H1 (cell line): ENCODE data around the gene GAS2L1. TPM values are rescaled to one million over a fixed set of nuclear protein-coding genes. Genes with fewer than 3 reads are reported as not detected.
"Not testable (repeated sequence)": the region's sequence is repeated elsewhere in the genome, so short reads cannot be mapped to it uniquely, and the experiment has no call there.

Experiments
- CTCF ChIA-PET: fragments of 300-600 bp; sonication (Branson Sonifier 250); formaldehyde crosslinking; loops from one replicate; lab custom pipeline; 2021; ENCODE audit not compliant: partially characterized antibody; lab: Charles Lee
- POLR2A ChIA-PET: fragments of 300-600 bp; sonication (Branson Sonifier 250); formaldehyde crosslinking; loops from one replicate; lab custom pipeline; 2021; ENCODE audit warnings: inconsistent platforms; ENCODE audit not compliant: partially characterized antibody; lab: Charles Lee
- DNase-seq, 2 experiments: peaks; one replicate each; pipeline versions ENCODE4 v3.0.0 to v3.0.0-alpha.2; 2010 to 2022; ENCODE audit warnings: low spot score in 2 of 2, low read depth in 1 of 2, mixed read lengths in 1 of 2
- FAIRE-seq: peaks from 2 replicates; lab custom pipeline; 2011; peaks lifted over from hg19 to GRCh38; lab: Jason Lieb, UNC
- H2AFZ ChIP-seq: 2 replicates; pipeline ENCODE4 v1.8.1; 2012; ENCODE audit warnings: low read length, inconsistent platforms
- H2AK5ac ChIP-seq: 2 replicates; pipeline ENCODE4 v1.6.1; 2013; ENCODE audit warnings: low read depth, low read length
- H2BK120ac ChIP-seq: replicated peaks from 2 replicates; pipeline ENCODE3; 2013; ENCODE audit warnings: low read depth, low read length, inconsistent platforms
- H2BK12ac ChIP-seq: 2 replicates; pipeline ENCODE4 v1.6.1; 2013; ENCODE audit warnings: low read depth, low read length
- H2BK15ac ChIP-seq: 2 replicates; pipeline ENCODE4 v1.6.1; 2013; ENCODE audit warnings: low read length
- H2BK20ac ChIP-seq: 2 replicates; pipeline ENCODE4 v1.6.1; 2013; ENCODE audit warnings: low read length
- H2BK5ac ChIP-seq: 2 replicates; pipeline ENCODE4 v1.6.1; 2013; ENCODE audit warnings: low read depth, low read length
- H3K14ac ChIP-seq: 2 replicates; pipeline ENCODE4 v1.6.1; 2013; ENCODE audit warnings: inconsistent platforms; ENCODE audit not compliant: insufficient read length
- H3K18ac ChIP-seq: 2 replicates; pipeline ENCODE4 v1.6.1; 2013; ENCODE audit warnings: low read length; ENCODE audit errors: extremely low read depth
- H3K23ac ChIP-seq: 2 replicates; pipeline ENCODE4 v1.6.1; 2013; ENCODE audit warnings: inconsistent platforms; ENCODE audit not compliant: insufficient read length
- H3K23me2 ChIP-seq: 2 replicates; pipeline ENCODE4 v1.6.1; 2013; ENCODE audit warnings: low read depth, low read length
- H3K27ac ChIP-seq: 2 replicates; pipeline ENCODE4 v1.6.1; 2011; ENCODE audit warnings: low read depth, low read length, inconsistent platforms
- H3K27me3 ChIP-seq, 4 experiments: replicated peaks in 1 of 4; 1 replicate in 1 of 4; 2 replicates in 3 of 4; pipeline versions ENCODE4 v1.6.1 to v1.8.1; 2011 to 2013; ENCODE audit warnings: low read length in 3 of 4, mild to moderate bottlenecking in 3 of 4, inconsistent platforms in 2 of 4, mixed read lengths in 2 of 4, moderate library complexity in 1 of 4; ENCODE audit not compliant: control insufficient read depth in 3 of 4, insufficient read depth in 3 of 4; ENCODE audit errors: extremely low read depth in 1 of 4
- H3K36me3 ChIP-seq, 4 experiments: 2 replicates each; pipeline versions ENCODE4 v1.6.1 to v1.8.1; 2011 to 2013; ENCODE audit warnings: mild to moderate bottlenecking in 4 of 4, low read length in 3 of 4, moderate library complexity in 2 of 4, control low read depth in 1 of 4, inconsistent platforms in 1 of 4; ENCODE audit not compliant: insufficient read depth in 4 of 4, control insufficient read depth in 2 of 4
- H3K4ac ChIP-seq: replicated peaks from 2 replicates; pipeline ENCODE3; 2013; ENCODE audit warnings: low read length, low read depth, mixed read lengths, inconsistent platforms; ENCODE audit not compliant: insufficient read length
- H3K4me1 ChIP-seq, 4 experiments: replicated peaks in 1 of 4; 1 replicate in 1 of 4; 2 replicates in 3 of 4; pipeline versions ENCODE4 v1.6.1 to v1.8.1; 2011 to 2013; ENCODE audit warnings: low read length in 3 of 4, inconsistent platforms in 2 of 4, mixed read lengths in 1 of 4; ENCODE audit not compliant: insufficient read depth in 4 of 4, control insufficient read depth in 3 of 4
- H3K4me2 ChIP-seq, 2 experiments: 2 replicates each; pipeline versions ENCODE4 v1.6.1 to v1.8.1; 2011 to 2013; ENCODE audit warnings: low read depth in 2 of 2, low read length in 2 of 2, control low read depth in 1 of 2, inconsistent platforms in 1 of 2, mild to moderate bottlenecking in 1 of 2; ENCODE audit not compliant: insufficient read depth in 1 of 2
- H3K4me3 ChIP-seq, 4 experiments: fragments of 200-600, 300-600 bp in 1 of 4; sonication (generic), shearing (Covaris generic), sonication (Bioruptor Twin) in 1 of 4; 2 replicates each; pipeline versions ENCODE4 v1.5.1 to v1.8.1; 2011 to 2016; ENCODE audit warnings: low read length in 4 of 4, low read depth in 3 of 4, control low read depth in 2 of 4, inconsistent platforms in 2 of 4, mild to moderate bottlenecking in 2 of 4, mixed read lengths in 1 of 4, moderate library complexity in 1 of 4; ENCODE audit not compliant: insufficient read depth in 2 of 4; ENCODE audit errors: extremely low read depth in 1 of 4
- H3K56ac ChIP-seq: replicated peaks from 2 replicates; pipeline ENCODE3; 2013; ENCODE audit warnings: low read depth, mild to moderate bottlenecking, mixed read lengths, low read length, inconsistent platforms; ENCODE audit not compliant: insufficient read length
- H3K79me1 ChIP-seq: 2 replicates; pipeline ENCODE4 v1.6.1; 2013; ENCODE audit warnings: low read depth, low read length, control low read depth
- H3K79me2 ChIP-seq, 2 experiments: 2 replicates each; pipeline versions ENCODE4 v1.6.1 to v1.8.1; 2012 to 2013; ENCODE audit warnings: low read length in 2 of 2, mild to moderate bottlenecking in 2 of 2, inconsistent platforms in 1 of 2; ENCODE audit not compliant: insufficient read depth in 2 of 2, control insufficient read depth in 1 of 2
- H3K9ac ChIP-seq, 4 experiments: replicated peaks in 1 of 4; 1 replicate in 1 of 4; 2 replicates in 3 of 4; pipeline versions ENCODE4 v1.6.1 to v1.8.1; 2011 to 2013; ENCODE audit warnings: low read depth in 3 of 4, low read length in 3 of 4, control low read depth in 2 of 4, mild to moderate bottlenecking in 2 of 4, moderate library complexity in 2 of 4, inconsistent platforms in 1 of 4; ENCODE audit errors: extremely low read depth in 1 of 4
- H3K9me3 ChIP-seq, 2 experiments: 2 replicates each; pipeline versions ENCODE4 v1.6.1 to v1.8.1; 2012 to 2013; ENCODE audit warnings: mild to moderate bottlenecking in 2 of 2, moderate library complexity in 2 of 2, control low read depth in 1 of 2, inconsistent platforms in 1 of 2, low read depth in 1 of 2, low read length in 1 of 2, mixed read lengths in 1 of 2; ENCODE audit not compliant: insufficient read depth in 2 of 2
- H4K20me1 ChIP-seq, 2 experiments: replicated peaks in 1 of 2; 2 replicates each; pipeline versions ENCODE3 to v1.8.1; 2011 to 2013; ENCODE audit warnings: inconsistent platforms in 2 of 2, low read length in 2 of 2, mild to moderate bottlenecking in 1 of 2; ENCODE audit not compliant: insufficient read depth in 2 of 2, control insufficient read depth in 1 of 2
- H4K5ac ChIP-seq: 2 replicates; pipeline ENCODE4 v1.6.1; 2013; ENCODE audit warnings: low read length, low read depth, mixed read lengths, inconsistent platforms; ENCODE audit not compliant: insufficient read length
- H4K8ac ChIP-seq: 2 replicates; pipeline ENCODE4 v1.8.0; 2013; ENCODE audit warnings: mild to moderate bottlenecking, moderate library complexity, low read length, inconsistent platforms; ENCODE audit not compliant: insufficient read depth; ENCODE audit errors: extremely low read depth
- H4K91ac ChIP-seq: replicated peaks from 2 replicates; pipeline ENCODE3; 2013; ENCODE audit warnings: low read length, mixed read lengths, inconsistent platforms; ENCODE audit not compliant: insufficient read length
- WGBS, 2 experiments: shearing (Covaris generic) in 1 of 2; methylation state at CpG; one replicate each; pipeline versions ENCODE4 v1.1.6 to v1.1.7; 2013 to 2015; ENCODE audit warnings: low lambda C conversion rate in 2 of 2, mixed read lengths in 2 of 2, inconsistent platforms in 1 of 2, low coverage in 1 of 2, missing lambda C conversion rate in 1 of 2; ENCODE audit not compliant: insufficient replicate concordance in 2 of 2, insufficient coverage in 1 of 2, insufficient read length in 1 of 2; ENCODE audit errors: extremely low coverage in 1 of 2, missing lambda C conversion rate in 1 of 2; 5-methylcytosine and 5-hydroxymethylcytosine counted together
- polyA plus RNA-seq, 7 experiments: library from polyadenylated mRNA; depleted of rRNA in 3 of 7; stranded (reverse) in 5 of 7; unstranded in 2 of 7; fragments of >200 nt in 5 of 7; fragments of 200-250 nt in 2 of 7; gene quantifications; 1 replicate in 5 of 7; 2 replicates in 1 of 7; 4 replicates in 1 of 7; pipeline versions ENCODE4 v1.2.1 to v1.2.3, GENCODE V29; 2011 to 2013; ENCODE audit warnings: missing spikeins in 2 of 7, mixed read lengths in 2 of 7
- total RNA-seq: library from RNA; stranded (reverse); fragmentation: NEBNext Ultra II Directional; extraction: Animal tissue kit (Norgen Biotek cat#: 25700); gene quantifications from 2 replicates; pipeline ENCODE4 v1.2.1, GENCODE V29; 2021

Gene GAS2L1
- total and polyA plus RNA-seq, 2 of the 8 experiments (the other 6 are each of a cell fraction or from before 2014, with no cell fraction given), result 3.6 to 10.1 TPM

GRCh38 chr22:29357193-29357890, 50.9 kb downstream of the GAS2L1 start:
- not testable (repeated sequence) for H2BK20ac ChIP-seq, H2BK12ac ChIP-seq, H3K4me2 ChIP-seq, H3K9ac ChIP-seq, DNase-seq, H3K27ac ChIP-seq, H3K23ac ChIP-seq, H3K18ac ChIP-seq, H2BK15ac ChIP-seq, H3K23me2 ChIP-seq, H3K27me3 ChIP-seq, H3K9me3 ChIP-seq, H2BK120ac ChIP-seq, H2AK5ac ChIP-seq, FAIRE-seq, H3K4ac ChIP-seq, H3K56ac ChIP-seq, H3K4me3 ChIP-seq, H4K91ac ChIP-seq, H3K79me1 ChIP-seq, H4K5ac ChIP-seq, H4K20me1 ChIP-seq, H3K14ac ChIP-seq, H2BK5ac ChIP-seq, H3K79me2 ChIP-seq, H3K4me1 ChIP-seq, H2AFZ ChIP-seq, H4K8ac ChIP-seq
- WGBS, 2 experiments, result 93% methylated on average over 10 of the region's 12 CpGs; no CpG with 5 or more reads in 1 of the 2 experiments
- peaks cover 12 to 30% (median 23%) of the 10 kb centered on the region in 4 experiments for H3K36me3 ChIP-seq
- CTCF ChIA-PET, result interaction anchor here (0.8 to 1.5 kb wide), 5 partner anchors 13 to 203 kb away, joined by 3 to 5 read pairs (median 3); no protein-coding TSS in a partner anchor
- POLR2A ChIA-PET, result interaction anchor here (1.1 kb wide), 1 partner anchor 25 kb away, joined by 3 read pairs; no protein-coding TSS in a partner anchor
